Activated CD8-positive, alpha-beta memory T cell treated with anti-CD3 and anti-CD28 coated beads for 36 hours (primary cell): Measurements from ENCODE around the gene HLCS. TPM values are rescaled to one million over a fixed set of nuclear protein-coding genes. Genes with fewer than 3 reads are reported as not detected.
"Not testable (repeated sequence)": the region's sequence is repeated elsewhere in the genome, so short reads cannot be mapped to it uniquely, and the experiment has no call there.

Source experiments
- CTCF ChIA-PET: fragments of 350-600 bp; sonication (Branson Sonifier 250); formaldehyde crosslinking; loops from one replicate; lab custom pipeline; 2021; ENCODE audit warnings: antibody characterized with exemption; lab: Charles Lee
- POLR2A ChIA-PET: fragments of 350-600 bp; sonication (Branson Sonifier 250); formaldehyde crosslinking; loops from one replicate; lab custom pipeline; 2021; ENCODE audit warnings: antibody characterized with exemption; lab: Charles Lee
- total RNA-seq, 2 experiments: library from RNA; stranded (reverse); gene quantifications; one replicate each; pipeline ENCODE4 v1.2.3, GENCODE V29; 2021

The HLCS gene
- total RNA-seq, 2 experiments from 2014 or later = 14.7 to 14.8 TPM

DNA sequence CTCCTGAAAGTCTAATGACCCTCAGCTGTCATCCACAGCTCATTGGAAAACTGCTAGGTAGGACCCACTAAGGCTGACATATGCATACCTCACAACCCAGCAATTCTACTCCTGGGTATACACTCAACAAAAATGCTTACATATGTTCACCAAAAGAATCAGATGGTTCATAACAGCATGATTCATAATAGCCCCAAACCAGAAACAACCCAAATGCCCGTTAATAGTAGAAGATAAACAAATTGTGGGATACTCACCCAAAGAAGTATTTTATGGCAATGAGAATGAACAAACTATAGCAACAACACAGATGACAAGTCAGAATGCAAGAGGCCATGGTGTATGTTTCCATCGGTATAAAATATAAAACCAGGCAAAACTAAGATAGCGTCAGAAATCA lies 124.6 kb downstream of the HLCS start:
- ChIA-PET POLR2A (no interaction called here), CTCF (no interaction called here)

DNA sequence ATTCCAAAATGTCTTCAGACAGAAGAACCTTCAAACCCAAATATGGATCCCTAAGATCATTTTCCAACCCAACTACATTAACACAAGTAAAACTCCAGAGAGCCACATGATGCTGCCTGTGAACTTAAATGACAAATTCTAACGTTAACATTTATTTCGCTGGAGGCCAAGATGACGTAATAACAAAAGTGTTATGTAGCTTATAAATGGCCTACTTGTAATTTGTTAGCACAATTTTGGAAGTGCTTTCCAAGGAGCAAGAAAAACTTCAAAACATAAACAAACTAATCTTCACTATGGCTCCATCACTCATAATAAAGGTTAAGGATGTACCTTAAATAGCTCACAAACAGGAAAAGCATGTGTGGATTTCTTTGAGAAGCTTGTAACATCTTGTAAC lies 126.7 kb downstream of the HLCS start:
- ChIA-PET CTCF (no interaction called here), POLR2A (no interaction called here)

GRCh38 chr21:36839123-36839522 lies 127.3 kb downstream of the HLCS start:
- CTCF ChIA-PET = no interaction called here

DNA sequence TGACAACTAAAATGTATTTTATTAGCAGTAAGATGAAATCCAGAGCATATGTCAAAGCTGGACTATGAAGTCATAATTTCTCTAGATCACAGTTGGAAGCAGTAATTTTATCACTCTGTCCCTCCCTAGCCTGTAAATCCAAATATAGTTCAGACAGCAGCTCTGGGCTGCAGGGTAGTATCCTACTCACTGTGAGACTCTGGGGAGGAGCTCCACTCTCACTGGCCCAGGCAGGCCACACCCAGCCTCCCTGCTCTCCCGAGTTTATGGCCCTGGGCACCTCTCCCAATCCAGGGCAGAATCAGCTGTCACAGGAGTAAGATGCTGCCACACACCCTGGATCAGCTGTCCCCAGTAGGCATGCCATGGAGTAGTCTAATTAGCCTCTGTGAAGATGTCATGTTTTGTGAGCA lies 131.1 kb downstream of the HLCS start:
- POLR2A ChIA-PET = no interaction called here
- CTCF ChIA-PET = no interaction called here

More at GRCh38 chr21:36839123-36839522, 127.3 kb downstream of the HLCS start:
- POLR2A ChIA-PET = no interaction called here

DNA sequence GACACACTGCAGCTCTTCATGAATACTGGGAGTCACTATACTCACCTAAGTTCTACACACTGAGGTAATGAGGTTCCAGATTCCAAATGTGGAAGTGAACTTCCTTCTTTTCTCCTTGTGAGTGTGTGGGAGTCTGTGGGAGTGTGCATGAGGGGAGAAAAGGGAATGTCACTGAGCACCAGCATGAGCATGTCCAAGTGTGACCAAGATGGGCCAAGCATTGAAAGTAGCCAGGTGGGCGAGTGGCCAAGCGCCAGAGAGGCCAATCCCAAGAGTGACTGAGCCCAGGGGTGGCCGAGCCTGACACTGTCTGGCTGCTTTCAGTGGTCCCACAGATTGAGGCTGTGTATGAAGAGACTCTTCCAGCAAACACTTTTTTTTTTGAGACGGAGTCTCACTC lies 132.3 kb downstream of the HLCS start:
- ChIA-PET POLR2A (no interaction called here), CTCF (no interaction called here)

DNA sequence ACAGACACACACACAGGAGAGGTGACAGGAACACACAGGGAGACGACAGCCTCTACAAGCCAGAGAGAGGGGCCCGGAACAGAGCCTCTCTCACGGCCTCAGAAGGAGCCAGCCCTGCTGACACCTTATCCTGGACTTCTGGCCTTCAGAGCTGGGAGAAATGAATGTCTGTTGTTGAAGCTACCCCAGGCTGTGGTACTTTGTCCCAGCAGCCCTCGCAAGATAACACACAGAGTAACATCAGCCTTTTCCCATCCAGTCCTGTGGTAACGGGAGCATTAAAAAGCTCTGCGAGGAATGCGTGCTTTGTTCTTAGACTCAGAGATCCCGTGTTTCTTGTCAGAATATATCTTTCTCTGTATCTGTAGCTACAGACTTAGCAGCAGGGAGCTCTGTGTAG lies 136.4 kb downstream of the HLCS start:
- ChIA-PET POLR2A (no interaction called here), CTCF (no interaction called here)

DNA sequence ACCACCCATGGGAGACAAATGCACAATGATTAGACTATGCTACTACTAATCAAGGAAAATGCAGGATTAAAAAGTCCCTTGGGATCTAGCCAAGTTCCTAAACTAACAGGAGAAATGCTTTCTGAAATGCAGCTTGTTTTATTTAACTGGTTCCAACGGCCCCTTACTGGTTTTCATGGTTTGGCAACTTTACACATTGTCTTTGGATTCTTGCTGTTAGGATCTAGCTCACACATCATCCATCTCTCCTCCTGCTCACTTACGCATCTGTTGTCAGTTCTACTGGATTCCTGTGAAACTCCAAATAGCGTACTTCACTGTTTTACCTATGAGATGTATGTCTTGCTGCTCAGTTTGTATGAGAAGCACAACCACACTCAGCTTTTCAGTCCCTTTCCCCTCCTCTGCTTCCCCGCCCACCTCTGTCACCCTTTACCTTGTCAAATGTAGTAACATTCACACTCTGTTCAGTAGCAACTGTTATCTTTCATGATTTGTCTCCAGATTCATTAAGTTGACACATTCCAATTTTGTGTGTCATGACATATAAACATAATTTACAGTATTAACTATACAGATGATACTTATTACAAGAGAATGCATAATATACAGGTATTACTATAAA lies 137.5 kb downstream of the HLCS start:
- CTCF ChIA-PET = no interaction called here
- POLR2A ChIA-PET = no interaction called here

DNA sequence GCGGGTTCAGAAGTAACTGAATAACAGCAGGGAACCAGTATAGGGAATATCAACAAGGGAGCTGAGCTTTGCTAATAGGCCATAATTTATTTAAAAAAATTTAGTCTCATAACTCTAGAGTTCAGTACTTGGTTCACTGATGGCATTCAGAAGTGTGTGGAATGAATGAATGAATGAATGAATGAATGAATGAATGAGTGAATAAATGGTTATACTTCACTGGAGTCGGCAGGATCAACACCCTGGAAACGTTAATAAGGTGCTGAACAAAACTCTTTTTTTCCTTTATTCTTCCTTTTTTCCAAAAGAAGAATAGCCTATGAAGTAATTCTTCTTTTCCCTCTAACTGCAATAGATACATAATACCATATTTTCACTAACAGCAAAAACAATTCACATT lies 138.3 kb downstream of the HLCS start:
- POLR2A ChIA-PET = no interaction called here

GRCh38 chr21:36825658-36826057 lies 140.8 kb downstream of the HLCS start:
- ChIA-PET POLR2A (no interaction called here), CTCF (no interaction called here)

More for the DNA sequence above, 138.3 kb downstream of the HLCS start:
- CTCF ChIA-PET = no interaction called here

- ChIA-PET POLR2A (no interaction called here), CTCF (no interaction called here)
These were observed 145.5 kb downstream of the HLCS start for GRCh38 chr21:36821032-36821299.

- ChIA-PET CTCF (no interaction called here), POLR2A (no interaction called here)
These were observed 146.1 kb downstream of the HLCS start for GRCh38 chr21:36820176-36821031.

GRCh38 chr21:36817732-36818450 lies 148.6 kb downstream of the HLCS start:
- POLR2A ChIA-PET = no interaction called here
- CTCF ChIA-PET = no interaction called here

GRCh38 chr21:36816561-36817130 lies 149.8 kb downstream of the HLCS start:
- POLR2A ChIA-PET = no interaction called here

GRCh38 chr21:36816026-36816425 lies 150.4 kb downstream of the HLCS start:
- POLR2A ChIA-PET, CTCF ChIA-PET: not testable (repeated sequence)

More at GRCh38 chr21:36816561-36817130, 149.8 kb downstream of the HLCS start:
- CTCF ChIA-PET = no interaction called here

GRCh38 chr21:36815284-36815683 lies 151.2 kb downstream of the HLCS start:
- POLR2A ChIA-PET = no interaction called here
- CTCF ChIA-PET = no interaction called here

GRCh38 chr21:36813052-36813451 lies 153.4 kb downstream of the HLCS start:
- POLR2A ChIA-PET = no interaction called here

GRCh38 chr21:36811762-36812161 lies 154.7 kb downstream of the HLCS start:
- POLR2A ChIA-PET = no interaction called here

More at GRCh38 chr21:36813052-36813451, 153.4 kb downstream of the HLCS start:
- CTCF ChIA-PET = no interaction called here

DNA sequence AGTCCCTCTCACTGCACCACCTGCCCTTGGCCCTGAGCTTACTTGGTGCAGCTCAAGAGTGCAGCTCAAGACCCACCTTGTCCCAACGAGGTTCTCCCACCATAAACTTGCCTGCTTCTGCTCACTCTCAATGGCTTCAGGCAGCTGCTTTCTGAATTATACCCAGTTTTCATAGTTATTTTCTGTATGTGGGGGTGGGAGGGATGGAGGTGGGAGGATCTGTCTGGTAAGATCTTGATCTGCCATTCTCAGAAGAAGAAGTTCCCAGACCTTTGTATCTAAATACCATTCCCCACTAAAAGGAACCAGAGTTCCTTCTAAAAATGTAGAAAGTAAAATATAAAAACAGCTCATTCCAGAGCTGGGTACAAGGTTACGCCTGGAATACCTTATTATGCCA lies 156.0 kb downstream of the HLCS start:
- ChIA-PET POLR2A (no interaction called here), CTCF (no interaction called here)

More at GRCh38 chr21:36811762-36812161, 154.7 kb downstream of the HLCS start:
- CTCF ChIA-PET = no interaction called here

DNA sequence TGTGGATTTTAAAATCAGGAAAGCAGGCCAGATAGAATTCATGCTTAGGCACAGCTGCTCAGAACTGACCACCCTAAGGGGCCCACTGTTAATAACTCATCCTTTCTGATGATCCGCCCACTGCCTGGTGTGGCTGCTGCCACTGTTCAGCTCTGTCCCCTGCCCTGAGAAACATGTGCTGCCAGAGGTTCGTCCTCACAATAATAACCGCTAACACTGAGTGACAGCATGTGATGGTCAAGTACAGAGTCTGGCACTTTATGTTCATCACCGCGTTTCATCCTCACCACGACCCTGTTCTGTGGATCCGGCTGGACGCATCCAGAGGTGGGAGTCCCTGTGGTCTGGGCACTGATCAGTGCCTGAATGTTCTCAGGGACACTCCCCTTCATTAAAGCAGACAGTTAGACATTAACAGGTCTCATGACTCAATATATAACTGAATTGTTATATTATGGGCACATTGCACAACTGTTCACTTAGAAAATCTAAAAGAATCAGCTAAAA lies 159.0 kb downstream of the HLCS start:
- POLR2A ChIA-PET = no interaction called here
- CTCF ChIA-PET = no interaction called here

DNA sequence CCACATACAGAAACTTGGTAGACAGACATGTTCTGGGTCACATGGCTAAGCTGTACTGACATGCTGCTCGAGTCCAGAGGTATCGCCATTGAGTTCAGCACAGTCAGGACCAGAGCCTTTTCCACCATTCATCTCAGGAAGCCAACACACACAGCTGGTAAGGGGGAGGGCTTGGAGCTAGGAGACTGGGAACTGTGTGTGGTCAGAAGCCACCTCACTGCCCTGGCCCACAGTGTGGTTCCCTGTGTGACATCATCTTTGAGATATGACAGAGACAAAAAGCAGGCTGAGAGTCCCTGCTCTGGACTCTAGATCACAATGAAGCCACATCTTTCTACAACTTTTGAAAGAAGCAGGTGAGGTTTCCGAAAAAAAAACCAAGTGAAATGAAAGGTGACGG lies 160.4 kb downstream of the HLCS start:
- ChIA-PET POLR2A (no interaction called here), CTCF (no interaction called here)
